Hepatocyte (in vitro differentiated cells): Measurements from ENCODE around the gene RPA3. TPM values are rescaled to one million over a fixed set of nuclear protein-coding genes. Genes with fewer than 3 reads are reported as not detected.

Experiments used
- DNase-seq: peaks from one replicate; pipeline ENCODE4 v3.0.0-alpha.2; 2016; ENCODE audit warnings: low spot score
- H2AFZ ChIP-seq: fragments of 200-600 bp; sonication (generic); 2 replicates; pipeline ENCODE4 v1.6.0; 2016; ENCODE audit warnings: antibody characterized with exemption, mild to moderate bottlenecking
- H3K27ac ChIP-seq: fragments of 200-600 bp; sonication (generic); 2 replicates; pipeline ENCODE4 v1.5.1; 2016; ENCODE audit warnings: mild to moderate bottlenecking
- H3K27me3 ChIP-seq: fragments of 200-600 bp; sonication (generic); 2 replicates; pipeline ENCODE4 v1.6.1; 2016
- H3K36me3 ChIP-seq: fragments of 200-600 bp; sonication (generic); replicated peaks from 2 replicates; pipeline ENCODE4 v1.5.1; 2016; ENCODE audit warnings: low read depth; ENCODE audit not compliant: insufficient read depth
- H3K4me1 ChIP-seq: fragments of 200-600 bp; sonication (generic); 2 replicates; pipeline ENCODE4 v1.5.1; 2016; ENCODE audit warnings: mild to moderate bottlenecking, moderate library complexity; ENCODE audit not compliant: insufficient read depth
- H3K4me2 ChIP-seq: fragments of 200-600 bp; sonication (generic); 2 replicates; pipeline ENCODE4 v1.6.0; 2016
- H3K4me3 ChIP-seq: fragments of 200-600 bp; sonication (generic); 2 replicates; pipeline ENCODE4 v1.5.1; 2016; ENCODE audit warnings: mild to moderate bottlenecking
- H3K79me2 ChIP-seq: fragments of 200-600 bp; sonication (generic); 2 replicates; pipeline ENCODE4 v1.6.0; 2017; ENCODE audit warnings: mild to moderate bottlenecking
- H3K9me2 ChIP-seq: fragments of 200-600 bp; sonication (generic); replicated peaks from 2 replicates; pipeline ENCODE4 v1.6.0; 2017; ENCODE audit warnings: mild to moderate bottlenecking; ENCODE audit not compliant: insufficient read depth
- H3K9me3 ChIP-seq: fragments of 200-600 bp; sonication (generic); 2 replicates; pipeline ENCODE4 v1.5.1; 2016; ENCODE audit warnings: low read depth, mild to moderate bottlenecking
- H4K20me1 ChIP-seq: fragments of 200-600 bp; sonication (generic); 2 replicates; pipeline ENCODE4 v1.6.0; 2016; ENCODE audit warnings: mild to moderate bottlenecking; ENCODE audit not compliant: insufficient read depth, poor library complexity, severe bottlenecking
- EZH2 ChIP-seq: fragments of 200-600 bp; sonication (generic); IDR thresholded peaks from 2 replicates; pipeline ENCODE4 v1.6.1; 2016; ENCODE audit warnings: antibody characterized with exemption, mild to moderate bottlenecking, borderline replicate concordance
- EZH2phosphoT487 ChIP-seq: fragments of 200-600 bp; sonication (generic); IDR thresholded peaks from one replicate; pipeline ENCODE4 v1.6.1; 2018; ENCODE audit warnings: antibody characterized with exemption, mild to moderate bottlenecking, low read depth, moderate library complexity; ENCODE audit not compliant: unreplicated experiment, severe bottlenecking
- WGBS: methylation state at CpG from one replicate; pipeline ENCODE4 v1.1.6; 2016; ENCODE audit warnings: low lambda C conversion rate; ENCODE audit errors: missing lambda C conversion rate; 5-methylcytosine and 5-hydroxymethylcytosine counted together
- polyA plus RNA-seq: library from polyadenylated mRNA; unstranded; fragments of >200 nt; fragmentation: Nextera tagmentation; extraction: Ambion mirVana; gene quantifications from 2 replicates; pipeline ENCODE4 v1.2.1, GENCODE V29; 2016
- total RNA-seq: library from RNA; depleted of rRNA; stranded (reverse); fragments of >200 nt; gene quantifications from 2 replicates; pipeline ENCODE4 v1.2.3, GENCODE V29; 2014
- TF ChIP-seq, protein P1 (sequence below): fragments of 200-600 bp; sonication (generic); IDR thresholded peaks from 2 replicates; pipeline ENCODE4 v1.5.1; 2016; ENCODE audit warnings: antibody characterized with exemption, mild to moderate bottlenecking; ENCODE audit not compliant: poor library complexity

The RPA3 gene
- total and polyA plus RNA-seq, 2 experiments from 2014 or later: 17.3 to 38.2 TPM

DNA sequence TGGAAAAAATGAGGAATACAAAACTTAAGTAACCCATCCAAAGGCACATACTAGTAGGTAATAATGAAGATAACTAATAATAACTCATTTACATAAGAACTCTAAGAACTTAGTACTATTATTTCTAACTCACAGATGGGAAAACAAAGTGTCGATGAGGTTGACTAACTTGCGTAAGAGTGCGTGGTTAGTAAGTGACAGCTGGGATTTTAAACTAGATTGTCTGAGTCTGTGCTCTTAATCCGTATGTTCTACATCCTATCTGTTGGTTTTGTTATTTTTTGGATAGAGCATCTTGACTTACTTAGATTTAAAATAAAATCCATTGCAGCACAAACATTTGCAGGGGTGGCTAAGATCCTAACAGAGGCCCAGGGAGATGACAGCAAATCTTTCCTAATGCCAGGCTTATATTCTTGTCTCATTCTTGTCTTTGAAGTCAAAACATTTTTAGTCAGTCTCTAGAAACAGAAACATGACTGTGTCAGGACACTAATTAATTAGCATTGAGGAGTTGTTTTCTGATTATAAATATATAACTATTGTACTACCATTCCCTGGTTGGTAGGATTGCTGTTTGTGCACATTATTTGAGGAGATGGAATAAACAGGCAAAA is 11.7 kb downstream of the RPA3 start:
- H3K4me3 ChIP-seq: no peak overlapping the region
- H3K9me3 ChIP-seq: no peaks in the 10 kb centered on the region

DNA sequence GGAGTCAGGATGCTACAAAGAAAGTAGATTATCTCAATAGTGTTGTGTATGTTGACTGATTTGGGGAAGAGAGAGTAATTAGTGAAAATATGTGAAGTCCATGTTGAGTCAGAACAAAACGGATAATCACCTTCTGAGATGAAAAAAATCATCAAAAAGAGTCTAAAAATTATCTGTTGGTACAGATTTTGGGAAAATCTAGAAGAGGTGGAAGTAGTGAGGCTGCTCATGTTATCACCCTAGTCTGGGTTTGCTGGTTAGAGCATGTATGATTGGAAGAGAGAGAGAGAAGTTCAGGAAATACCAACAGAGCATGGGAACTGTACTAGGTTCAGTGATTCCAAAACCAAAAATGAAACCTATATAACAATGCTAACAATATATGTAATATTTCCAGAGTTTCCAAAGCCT is 12.3 kb downstream of the RPA3 start:
- Histone ChIP-seq H2AFZ (no peak overlapping the region), H3K79me2 (peaks cover 4% of the 10 kb centered on the region), H3K4me2 (no peak overlapping the region), H3K27ac (no peak overlapping the region), H3K9me2 (no peaks in the 10 kb centered on the region), H3K4me1 (peaks cover 27% of the 10 kb centered on the region), H3K27me3 (no peaks in the 10 kb centered on the region), H4K20me1 (no peaks in the 10 kb centered on the region), H3K9me3 (no peaks in the 10 kb centered on the region), H3K36me3 (no peaks in the 10 kb centered on the region), H3K4me3 (no peak overlapping the region)
- TF ChIP-seq, protein P1, sequence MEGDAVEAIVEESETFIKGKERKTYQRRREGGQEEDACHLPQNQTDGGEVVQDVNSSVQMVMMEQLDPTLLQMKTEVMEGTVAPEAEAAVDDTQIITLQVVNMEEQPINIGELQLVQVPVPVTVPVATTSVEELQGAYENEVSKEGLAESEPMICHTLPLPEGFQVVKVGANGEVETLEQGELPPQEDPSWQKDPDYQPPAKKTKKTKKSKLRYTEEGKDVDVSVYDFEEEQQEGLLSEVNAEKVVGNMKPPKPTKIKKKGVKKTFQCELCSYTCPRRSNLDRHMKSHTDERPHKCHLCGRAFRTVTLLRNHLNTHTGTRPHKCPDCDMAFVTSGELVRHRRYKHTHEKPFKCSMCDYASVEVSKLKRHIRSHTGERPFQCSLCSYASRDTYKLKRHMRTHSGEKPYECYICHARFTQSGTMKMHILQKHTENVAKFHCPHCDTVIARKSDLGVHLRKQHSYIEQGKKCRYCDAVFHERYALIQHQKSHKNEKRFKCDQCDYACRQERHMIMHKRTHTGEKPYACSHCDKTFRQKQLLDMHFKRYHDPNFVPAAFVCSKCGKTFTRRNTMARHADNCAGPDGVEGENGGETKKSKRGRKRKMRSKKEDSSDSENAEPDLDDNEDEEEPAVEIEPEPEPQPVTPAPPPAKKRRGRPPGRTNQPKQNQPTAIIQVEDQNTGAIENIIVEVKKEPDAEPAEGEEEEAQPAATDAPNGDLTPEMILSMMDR: no peak
- no peak for TF ChIP-seq EZH2phosphoT487
- TF ChIP-seq EZH2: no peak
- no peak for DNase-seq
- 80% methylated on average over 1 of the region's 1 CpG for WGBS

More for the DNA sequence above, 11.7 kb downstream of the RPA3 start:
- peaks cover 4% of the 10 kb centered on the region for H3K79me2 ChIP-seq
- H2AFZ ChIP-seq: no peak overlapping the region
- no peaks in the 10 kb centered on the region for H3K36me3 ChIP-seq
- no peak for TF ChIP-seq EZH2
- WGBS: 85% methylated on average over 4 of the region's 4 CpGs
- H3K9me2 ChIP-seq: no peaks in the 10 kb centered on the region
- DNase-seq: no peak
- no peaks in the 10 kb centered on the region for H4K20me1 ChIP-seq
- peaks cover 27% of the 10 kb centered on the region for H3K4me1 ChIP-seq
- H3K4me2 ChIP-seq: no peak overlapping the region
- H3K27me3 ChIP-seq: no peaks in the 10 kb centered on the region
- H3K27ac ChIP-seq: no peak overlapping the region

DNA sequence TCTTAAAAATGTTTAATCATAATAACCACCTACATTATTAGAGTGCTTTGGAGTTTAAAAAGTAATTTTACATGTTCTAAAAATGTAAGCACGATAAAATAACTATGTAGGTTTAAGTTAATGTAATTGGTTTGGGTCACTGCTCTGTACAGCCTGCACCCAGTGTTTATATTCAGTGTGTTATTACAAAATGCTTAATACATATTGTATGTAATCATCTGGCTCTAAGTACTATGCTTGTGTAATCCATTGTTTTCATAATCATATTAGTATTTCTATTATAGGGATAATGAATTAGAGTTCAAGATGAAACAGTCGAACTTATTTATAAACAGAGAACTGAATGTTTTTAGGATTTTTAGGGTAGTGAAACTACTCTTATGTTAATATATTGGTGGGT is 13.1 kb downstream of the RPA3 start:
- no peaks in the 10 kb centered on the region for H3K36me3 ChIP-seq
- H3K4me1 ChIP-seq: peaks cover 27% of the 10 kb centered on the region
- no peaks in the 10 kb centered on the region for H3K9me2 ChIP-seq
- H3K9me3 ChIP-seq: no peaks in the 10 kb centered on the region
- peaks cover 4% of the 10 kb centered on the region for H3K79me2 ChIP-seq
- H3K27ac ChIP-seq: no peak overlapping the region
- no peaks in the 10 kb centered on the region for H4K20me1 ChIP-seq
- TF ChIP-seq EZH2 (no peak), EZH2phosphoT487 (no peak)
- TF ChIP-seq, protein P1: no peak
- H2AFZ ChIP-seq: no peak overlapping the region
- DNase-seq: no peak
- H3K4me3 ChIP-seq: no peak overlapping the region
- 87% methylated on average over 2 of the region's 2 CpGs for WGBS
- no peaks in the 10 kb centered on the region for H3K27me3 ChIP-seq
- H3K4me2 ChIP-seq: no peak overlapping the region

DNA sequence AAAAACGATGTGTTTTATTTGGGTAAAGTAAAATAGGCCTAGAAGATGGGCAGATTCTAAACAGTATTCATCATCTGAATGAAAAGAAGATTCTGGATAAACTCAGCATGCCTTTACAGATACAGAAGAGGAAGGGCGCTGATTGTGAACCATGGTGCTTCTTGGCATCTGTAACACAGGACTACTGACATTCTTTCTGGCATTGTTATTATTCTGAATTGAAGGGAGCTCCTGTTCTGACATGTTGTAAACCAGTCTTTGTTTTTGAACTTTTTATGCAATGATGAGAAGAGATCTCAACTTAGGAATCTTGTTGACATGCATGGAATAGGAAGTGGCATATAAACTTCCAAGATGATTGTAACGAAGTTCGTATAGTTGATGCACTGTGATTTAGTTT is 13.5 kb downstream of the RPA3 start:
- H3K9me2 ChIP-seq: no peaks in the 10 kb centered on the region
- H3K27me3 ChIP-seq: no peaks in the 10 kb centered on the region
- H3K9me3 ChIP-seq: no peaks in the 10 kb centered on the region
- no peaks in the 10 kb centered on the region for H4K20me1 ChIP-seq
- TF ChIP-seq EZH2 (no peak), EZH2phosphoT487 (no peak)
- TF ChIP-seq, protein P1: no peak
- H3K4me3 ChIP-seq: no peak overlapping the region
- DNase-seq: no peak
- no peak overlapping the region for H3K4me2 ChIP-seq
- peaks cover 4% of the 10 kb centered on the region for H3K79me2 ChIP-seq
- no peaks in the 10 kb centered on the region for H3K36me3 ChIP-seq
- peaks cover 27% of the 10 kb centered on the region for H3K4me1 ChIP-seq
- WGBS: 96% methylated on average over 4 of the region's 4 CpGs
- no peak overlapping the region for H3K27ac ChIP-seq
- no peak overlapping the region for H2AFZ ChIP-seq
